Neural progenitor cell (in vitro differentiated cells): ENCODE results near the gene CARD11.

Source experiments
- CTCF ChIP-seq: fragments of 200-600 bp; sonication (generic); IDR thresholded peaks from 2 replicates; pipeline ENCODE4 v1.5.1; 2017; ENCODE audit warnings: antibody characterized with exemption, mild to moderate bottlenecking
- EZH2 ChIP-seq: fragments of 200-600 bp; sonication (generic); IDR thresholded peaks from 2 replicates; pipeline ENCODE4 v1.6.1; 2017; ENCODE audit warnings: antibody characterized with exemption, mild to moderate bottlenecking, moderate library complexity
- EZH2phosphoT487 ChIP-seq: fragments of 200-600 bp; sonication (generic); IDR thresholded peaks from 2 replicates; pipeline ENCODE4 v1.6.1; 2017; ENCODE audit warnings: antibody characterized with exemption

- TF ChIP-seq EZH2 (no peak), CTCF (no peak), EZH2phosphoT487 (no peak)
Observed at GRCh38 chr7:3027005-3027845, 16.4 kb downstream of the CARD11 start.
